Measurements from ENCODE around the gene MAN2B2.

DNA sequence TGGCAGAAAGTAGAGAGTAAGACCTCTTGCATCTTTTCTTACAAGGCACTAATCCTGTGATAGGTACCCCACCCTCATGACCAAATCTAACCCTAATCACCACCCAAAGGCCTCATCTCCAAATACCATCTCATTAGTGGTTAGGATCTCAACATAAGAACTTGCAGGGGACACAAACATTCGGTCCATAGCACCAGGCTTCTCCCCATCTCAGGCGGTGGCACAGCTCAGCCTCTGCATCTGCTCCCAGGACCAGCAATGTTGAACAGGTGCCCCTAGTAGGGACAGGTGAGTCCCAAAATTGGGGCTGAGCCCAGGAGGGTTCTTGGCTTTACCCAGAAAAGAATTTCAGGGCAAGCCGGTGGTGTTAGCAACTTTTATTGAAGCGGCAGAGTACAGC lies 57.1 kb downstream of the MAN2B2 start:
- TF ChIP-seq POLR2A (IDR thresholded peaks at IDR 0.05; ENCODE audit: low read length) (no peak), GATA1 (IDR thresholded peaks at IDR 0.05; ENCODE audit: low read depth, low read length) (no peak)

Measured in erythroblast (primary cell).